ENCODE data around the gene C9orf78. TPM values are rescaled to one million over a fixed set of nuclear protein-coding genes. Genes with fewer than 3 reads are reported as not detected.
"Not testable (repeated sequence)": the region's sequence is repeated elsewhere in the genome, so short reads cannot be mapped to it uniquely, and the experiment has no call there.

The C9orf78 gene
- total and polyA plus RNA-seq, 7 donors = 55.7 to 172 (median 67.1) TPM

GRCh38 chr9:129794549-129794948, 40.5 kb downstream of the C9orf78 start:
- WGBS, 2 donors = 89% methylated on average over 8 of the region's 8 CpGs
- H3K4me3 ChIP-seq = no peak overlapping the region
- H3K27ac ChIP-seq = no peak overlapping the region
- H3K36me3 ChIP-seq = no peaks in the 10 kb centered on the region
- TF ChIP-seq POLR2A (IDR thresholded peaks at IDR 0.05) = no peak
- TF ChIP-seq POLR2AphosphoS5 (IDR thresholded peaks at IDR 0.05) = no peak
- TF ChIP-seq EP300 (IDR thresholded peaks at IDR 0.05) = no peak
- H3K4me1 ChIP-seq = no peaks in the 10 kb centered on the region
- H3K9me3 ChIP-seq = no peaks in the 10 kb centered on the region
- DNase-seq = no peak
- intact Hi-C loops (cut with DNase I) = no loop called here
- H3K27me3 ChIP-seq = peaks cover 0 to 7% (median 0%) of the 10 kb centered on the region in 3 donors

GRCh38 chr9:129786481-129786880, 48.6 kb downstream of the C9orf78 start:
- H3K27ac ChIP-seq = no peak overlapping the region
- DNase-seq = no peak
- intact Hi-C loops (cut with DNase I) = no loop called here
- peaks cover 0 to 3% (median 0%) of the 10 kb centered on the region in 3 donors for H3K27me3 ChIP-seq
- no peaks in the 10 kb centered on the region for H3K4me1 ChIP-seq
- no peaks in the 10 kb centered on the region for H3K36me3 ChIP-seq
- TF ChIP-seq POLR2AphosphoS5 (IDR thresholded peaks at IDR 0.05) (no peak), POLR2A (IDR thresholded peaks at IDR 0.05) (no peak), CTCF (IDR thresholded peaks at IDR 0.05) (no peak), EP300 (IDR thresholded peaks at IDR 0.05) (no peak)
- WGBS, 2 donors = 41 to 80% methylated on average over 10 of the region's 10 CpGs
- H3K9me3 ChIP-seq = no peaks in the 10 kb centered on the region
- no peak overlapping the region for H3K4me3 ChIP-seq

DNA sequence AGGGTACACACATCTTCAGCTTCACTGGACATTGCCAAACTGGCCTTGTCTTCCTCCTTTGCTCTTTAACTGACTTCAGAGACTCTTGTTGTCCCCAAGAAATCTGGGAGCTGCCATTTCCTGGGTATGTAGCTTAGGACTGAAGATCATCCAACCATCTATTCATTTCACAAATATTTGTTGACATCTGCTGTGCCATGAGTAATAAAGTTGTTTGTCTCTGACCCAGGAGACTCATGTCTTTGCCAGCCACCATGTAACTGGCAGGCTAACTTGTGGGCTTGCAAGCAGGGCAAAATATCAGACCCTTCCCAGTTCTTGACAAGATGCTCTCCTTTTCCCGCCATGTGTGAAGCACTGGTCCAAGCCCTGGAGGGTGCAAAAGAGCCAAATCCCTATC, 49.2 kb downstream of the C9orf78 start:
- 87 to 91% methylated on average over 1 of the region's 1 CpG for WGBS, 2 donors
- no peak for TF ChIP-seq POLR2A (IDR thresholded peaks at IDR 0.05)
- no peak for TF ChIP-seq POLR2AphosphoS5 (IDR thresholded peaks at IDR 0.05)
- TF ChIP-seq EP300 (IDR thresholded peaks at IDR 0.05) = no peak
- no peak for TF ChIP-seq CTCF (IDR thresholded peaks at IDR 0.05)
- Histone ChIP-seq H3K9me3 (no peaks in the 10 kb centered on the region), H3K36me3 (no peaks in the 10 kb centered on the region), H3K4me1 (no peaks in the 10 kb centered on the region), H3K27ac (no peak overlapping the region), H3K4me3 (no peak overlapping the region), H3K27me3 (peaks cover 0 to 3% (median 0%) of the 10 kb centered on the region in 3 donors)
- intact Hi-C loops (cut with DNase I) = no loop called here
- no peak for DNase-seq

DNA sequence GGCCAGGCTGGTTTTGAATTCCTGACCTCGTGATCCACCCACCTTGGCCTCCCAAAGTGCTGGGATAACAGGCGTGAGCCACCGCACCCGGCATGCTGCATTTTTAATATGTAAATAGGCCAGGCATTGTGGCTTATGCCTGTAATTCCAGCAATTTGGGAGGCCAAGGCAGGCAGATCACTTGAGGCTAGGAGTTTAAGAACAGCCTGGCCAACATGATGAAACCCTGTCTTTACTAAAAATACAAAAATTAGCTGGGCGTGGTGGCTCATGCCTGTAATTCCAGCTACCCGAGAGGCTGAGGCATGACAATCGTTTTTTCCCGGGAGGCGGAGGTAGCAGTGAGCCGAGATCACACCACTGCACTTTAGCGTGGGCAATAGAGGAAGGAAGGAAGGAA, 50.1 kb downstream of the C9orf78 start:
- H3K4me3 ChIP-seq; H3K36me3 ChIP-seq; H3K4me1 ChIP-seq; H3K27me3 ChIP-seq; H3K9me3 ChIP-seq; DNase-seq; H3K27ac ChIP-seq; intact Hi-C loops (cut with DNase I): not testable (repeated sequence)
- 73 to 76% methylated on average over 11 of the region's 11 CpGs for WGBS, 2 donors

- intact Hi-C loops (cut with DNase I) = loop anchor here (1.0 to 2.0 kb wide), 3 partner anchors 45 to 653 kb away; partner anchors contain the start of gene ASB6
- peak; percentile 77 to 92 (median 90) for TF ChIP-seq CTCF (IDR thresholded peaks at IDR 0.05)
- TF ChIP-seq POLR2AphosphoS5 (IDR thresholded peaks at IDR 0.05) = no peak
- no peak for TF ChIP-seq POLR2A (IDR thresholded peaks at IDR 0.05)
- TF ChIP-seq EP300 (IDR thresholded peaks at IDR 0.05) = no peak
- Histone ChIP-seq H3K36me3 (no peaks in the 10 kb centered on the region), H3K27me3 (peaks cover 0 to under 1% (median 0%) of the 10 kb centered on the region in 3 donors), H3K27ac (no peak overlapping the region), H3K4me3 (no peak overlapping the region), H3K9me3 (no peaks in the 10 kb centered on the region), H3K4me1 (no peaks in the 10 kb centered on the region)
- DNase-seq = peak; percentile 85
- WGBS, 2 donors = 28 to 37% methylated on average over 14 of the region's 14 CpGs
Observed at GRCh38 chr9:129783516-129784361, 51.3 kb downstream of the C9orf78 start.

All from sigmoid colon (tissue), 7 donors.